Chondrocyte (in vitro differentiated cells): Measurements from ENCODE around the gene CEP83. TPM values are rescaled to one million over a fixed set of nuclear protein-coding genes. Genes with fewer than 3 reads are reported as not detected.
"Not testable (repeated sequence)": the region's sequence is repeated elsewhere in the genome, so short reads cannot be mapped to it uniquely, and the experiment has no call there.

Experiments
- DNase-seq: peaks from one replicate; pipeline ENCODE4 v3.0.0; 2021; ENCODE audit warnings: mixed read lengths, low spot score
- H3K27ac Mint-ChIP-seq: one replicate; pipeline ENCODE4 v1.8.0; 2021; ENCODE audit warnings: mild to moderate bottlenecking, moderate library complexity, mixed read lengths; ENCODE audit not compliant: unreplicated experiment
- H3K27me3 Mint-ChIP-seq: 2 replicates; pipeline ENCODE4 v1.8.0; 2021; ENCODE audit warnings: low read depth, mixed read lengths
- H3K36me3 Mint-ChIP-seq: 2 replicates; pipeline ENCODE4 v1.8.0; 2021; ENCODE audit warnings: low read depth, mixed read lengths
- H3K4me1 Mint-ChIP-seq: 2 replicates; pipeline ENCODE4 v1.8.0; 2021; ENCODE audit warnings: low read depth, mild to moderate bottlenecking, mixed read lengths
- H3K4me3 Mint-ChIP-seq: one replicate; pipeline ENCODE4 v1.8.0; 2021; ENCODE audit warnings: mild to moderate bottlenecking, moderate library complexity, mixed read lengths; ENCODE audit not compliant: unreplicated experiment
- H3K9me3 Mint-ChIP-seq: 2 replicates; pipeline ENCODE4 v1.8.0; 2021; ENCODE audit warnings: low read depth, mixed read lengths
- total RNA-seq: library from RNA; stranded (reverse); gene quantifications from 3 replicates; pipeline ENCODE4 v1.2.1, GENCODE V29; 2021
- TF ChIP-seq, protein P1 (sequence below): fragments of 200-600 bp; sonication (generic); IDR thresholded peaks from 2 replicates; pipeline ENCODE4 v1.5.0; 2021; ENCODE audit warnings: antibody characterized with exemption, mild to moderate bottlenecking, moderate library complexity

CEP83 gene
- total RNA-seq, 1 donor from 2014 or later: 8.0 TPM

DNA sequence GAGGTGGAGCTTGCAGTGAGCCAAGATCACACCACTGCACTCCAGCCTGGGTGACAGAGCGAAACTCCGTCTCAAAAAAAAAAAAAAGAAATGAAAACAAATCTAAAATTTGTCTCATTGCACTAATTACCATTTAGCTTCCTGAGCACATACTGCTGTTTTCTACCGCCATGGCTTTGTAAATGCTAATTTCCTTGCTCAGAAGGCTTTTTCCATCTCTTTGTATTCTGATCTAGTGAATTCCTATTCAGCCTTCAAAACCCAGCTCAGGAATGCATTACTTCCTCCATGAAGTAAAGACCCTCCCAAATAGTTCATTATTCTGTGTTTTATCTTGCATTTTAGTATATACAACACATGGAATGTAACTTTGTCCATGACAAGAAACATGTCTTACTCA, 33.6 kb downstream of the CEP83 start:
- Mint-ChIP-seq H3K27ac (no peak overlapping the region), H3K27me3 (no peaks in the 10 kb centered on the region), H3K4me3 (no peak overlapping the region), H3K4me1 (peaks cover 21% of the 10 kb centered on the region), H3K9me3 (peaks cover 33% of the 10 kb centered on the region), H3K36me3 (peaks cover 22% of the 10 kb centered on the region)
- no peak for DNase-seq
- TF ChIP-seq, protein P1, sequence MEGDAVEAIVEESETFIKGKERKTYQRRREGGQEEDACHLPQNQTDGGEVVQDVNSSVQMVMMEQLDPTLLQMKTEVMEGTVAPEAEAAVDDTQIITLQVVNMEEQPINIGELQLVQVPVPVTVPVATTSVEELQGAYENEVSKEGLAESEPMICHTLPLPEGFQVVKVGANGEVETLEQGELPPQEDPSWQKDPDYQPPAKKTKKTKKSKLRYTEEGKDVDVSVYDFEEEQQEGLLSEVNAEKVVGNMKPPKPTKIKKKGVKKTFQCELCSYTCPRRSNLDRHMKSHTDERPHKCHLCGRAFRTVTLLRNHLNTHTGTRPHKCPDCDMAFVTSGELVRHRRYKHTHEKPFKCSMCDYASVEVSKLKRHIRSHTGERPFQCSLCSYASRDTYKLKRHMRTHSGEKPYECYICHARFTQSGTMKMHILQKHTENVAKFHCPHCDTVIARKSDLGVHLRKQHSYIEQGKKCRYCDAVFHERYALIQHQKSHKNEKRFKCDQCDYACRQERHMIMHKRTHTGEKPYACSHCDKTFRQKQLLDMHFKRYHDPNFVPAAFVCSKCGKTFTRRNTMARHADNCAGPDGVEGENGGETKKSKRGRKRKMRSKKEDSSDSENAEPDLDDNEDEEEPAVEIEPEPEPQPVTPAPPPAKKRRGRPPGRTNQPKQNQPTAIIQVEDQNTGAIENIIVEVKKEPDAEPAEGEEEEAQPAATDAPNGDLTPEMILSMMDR: no peak

DNA sequence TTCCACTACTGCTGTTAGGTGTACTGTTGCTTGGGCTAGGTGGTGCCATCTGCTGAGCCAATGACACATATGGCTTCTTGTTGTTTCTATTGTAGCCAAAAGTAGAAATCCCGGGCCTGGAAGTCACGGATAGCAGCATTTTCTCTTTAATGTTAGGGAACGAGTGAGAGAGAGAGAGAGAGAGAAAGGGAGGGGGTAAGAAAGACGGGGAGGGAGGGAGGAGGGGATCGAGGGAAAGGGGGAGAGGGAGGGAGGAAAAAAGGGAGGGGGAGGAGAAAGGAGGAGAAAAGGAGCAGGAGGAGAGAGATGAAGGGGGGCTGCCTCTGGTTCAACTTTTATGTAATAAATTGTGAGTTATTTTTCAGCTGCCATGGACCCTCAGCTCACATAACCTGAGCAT, 34.8 kb downstream of the CEP83 start:
- H3K27ac Mint-ChIP-seq, H3K27me3 Mint-ChIP-seq, DNase-seq, H3K4me3 Mint-ChIP-seq: not testable (repeated sequence)
- peaks cover 16% of the 10 kb centered on the region for H3K36me3 Mint-ChIP-seq
- H3K4me1 Mint-ChIP-seq: peaks cover 21% of the 10 kb centered on the region
- peaks cover 21% of the 10 kb centered on the region for H3K9me3 Mint-ChIP-seq

DNA sequence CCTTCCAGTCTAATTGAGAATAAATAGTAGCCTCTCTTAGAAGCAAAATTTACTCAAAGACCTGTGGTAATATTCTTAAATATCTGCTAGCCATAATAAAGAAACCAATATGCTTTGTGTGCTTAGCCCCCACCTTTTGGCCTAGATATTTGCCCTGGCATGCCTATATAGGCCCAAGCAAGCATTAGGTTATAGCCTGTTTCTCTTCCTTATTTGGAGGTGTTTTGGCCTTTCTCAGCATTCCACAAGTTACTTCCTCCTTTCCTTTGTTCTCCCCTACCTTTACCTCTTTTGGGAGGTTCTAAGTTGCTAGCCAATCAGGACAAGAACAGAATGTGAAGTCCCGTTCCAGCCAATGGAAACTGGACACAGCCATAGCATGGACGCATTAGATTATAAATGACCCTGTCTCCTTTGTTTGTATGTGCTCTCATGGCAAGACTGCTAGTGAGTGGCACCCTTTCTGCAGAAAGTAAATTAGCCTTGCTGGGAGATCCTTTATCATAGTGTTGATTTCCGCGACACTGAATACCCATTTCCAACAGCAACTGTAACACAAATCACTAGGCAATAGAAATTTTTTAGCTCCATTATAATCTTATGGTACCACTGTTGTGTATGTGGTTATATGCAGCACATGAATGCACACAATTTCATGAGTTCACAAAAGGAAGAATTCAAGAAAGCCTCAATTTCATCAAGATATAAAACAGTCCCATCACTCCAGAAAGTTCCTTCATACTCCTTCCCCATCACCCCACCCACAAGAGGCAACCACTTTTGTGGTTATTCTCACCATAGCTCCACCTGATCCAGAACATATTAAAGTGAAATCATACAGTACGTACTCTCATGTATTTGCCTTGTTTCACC, 37.6 kb downstream of the CEP83 start:
- H3K4me3 Mint-ChIP-seq: no peak overlapping the region
- peaks cover 9% of the 10 kb centered on the region for H3K4me1 Mint-ChIP-seq
- DNase-seq: no peak
- H3K9me3 Mint-ChIP-seq: peaks cover 21% of the 10 kb centered on the region
- TF ChIP-seq, protein P1: no peak
- peaks cover 16% of the 10 kb centered on the region for H3K36me3 Mint-ChIP-seq
- H3K27me3 Mint-ChIP-seq: no peaks in the 10 kb centered on the region
- no peak overlapping the region for H3K27ac Mint-ChIP-seq

DNA sequence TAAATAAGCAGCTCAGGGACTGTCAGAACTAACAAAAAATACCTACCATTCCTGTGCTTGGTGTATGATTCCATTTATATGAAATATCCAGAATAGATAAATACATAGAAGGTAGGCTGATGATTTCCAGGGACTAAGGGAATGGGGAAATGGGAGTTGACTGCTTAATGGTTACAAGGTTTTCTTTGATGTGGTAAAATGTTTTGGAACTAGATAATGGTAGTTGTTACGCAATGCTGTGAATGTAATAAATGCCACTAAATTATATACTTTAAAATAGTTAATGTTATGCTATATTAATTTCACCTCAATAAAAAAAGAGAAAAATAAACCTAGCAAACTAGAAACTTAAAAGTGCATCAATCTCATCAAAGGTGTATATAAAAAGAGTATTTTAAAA, 41.1 kb downstream of the CEP83 start:
- DNase-seq: no peak
- TF ChIP-seq, protein P1: no peak
- H3K27me3 Mint-ChIP-seq: no peaks in the 10 kb centered on the region
- peaks cover 2% of the 10 kb centered on the region for H3K4me1 Mint-ChIP-seq
- H3K27ac Mint-ChIP-seq: no peak overlapping the region
- no peak overlapping the region for H3K4me3 Mint-ChIP-seq
- H3K36me3 Mint-ChIP-seq: peaks cover 8% of the 10 kb centered on the region
- peaks cover 18% of the 10 kb centered on the region for H3K9me3 Mint-ChIP-seq

DNA sequence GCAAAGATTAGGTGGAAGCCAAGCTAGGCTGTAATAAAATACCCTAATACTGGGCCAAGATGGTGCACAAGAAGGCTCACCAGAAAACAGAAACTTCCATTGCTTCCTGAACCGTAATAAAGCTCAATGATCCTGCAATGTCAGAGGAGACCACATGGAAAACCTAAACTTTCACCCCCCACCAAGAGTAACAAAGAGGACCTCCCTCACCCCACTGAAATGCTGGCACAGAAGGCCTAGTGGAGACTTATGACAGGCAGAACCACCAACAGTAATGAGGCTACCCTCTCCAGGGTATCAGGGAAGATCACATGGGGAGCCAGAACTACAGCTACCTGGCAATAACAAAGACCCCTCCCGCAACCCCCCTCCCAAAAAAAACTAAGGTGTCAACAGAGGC, 43.1 kb downstream of the CEP83 start:
- no peak for DNase-seq
- Mint-ChIP-seq H3K4me1 (peaks cover 2% of the 10 kb centered on the region), H3K27ac (no peak overlapping the region), H3K36me3 (no peaks in the 10 kb centered on the region), H3K9me3 (peaks cover 5% of the 10 kb centered on the region), H3K27me3 (no peaks in the 10 kb centered on the region), H3K4me3 (no peak overlapping the region)
- TF ChIP-seq, protein P1: no peak

DNA sequence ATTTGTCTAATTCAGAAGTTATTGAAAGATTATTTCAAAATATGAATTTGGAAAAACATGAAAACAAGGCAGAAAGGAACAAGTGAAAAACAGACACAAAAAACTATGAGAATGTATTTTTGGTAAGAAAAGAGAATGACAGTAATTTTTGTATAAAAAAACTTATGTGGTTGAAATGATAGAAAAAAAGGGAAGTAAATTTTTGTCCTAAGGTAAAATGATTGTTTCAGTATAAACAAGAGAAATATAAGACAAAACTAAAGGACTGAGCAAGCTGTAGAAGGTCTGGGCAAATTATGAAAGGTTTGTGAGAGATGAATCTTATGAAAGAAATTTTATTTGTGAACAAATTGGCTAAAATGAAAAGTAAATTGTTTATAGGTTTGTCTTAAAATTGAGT, 44.6 kb downstream of the CEP83 start:
- Mint-ChIP-seq H3K4me3 (no peak overlapping the region), H3K4me1 (peaks cover 2% of the 10 kb centered on the region), H3K27ac (no peak overlapping the region), H3K27me3 (no peaks in the 10 kb centered on the region), H3K9me3 (peaks cover 3% of the 10 kb centered on the region), H3K36me3 (no peaks in the 10 kb centered on the region)
- TF ChIP-seq, protein P1: no peak
- DNase-seq: no peak
